ENCODE results near the gene ZFYVE21.
"Not testable (repeated sequence)": the region's sequence is repeated elsewhere in the genome, so short reads cannot be mapped to it uniquely, and the experiment has no call there.

Gene ZFYVE21

GRCh38 chr14:103685276-103686211 lies 30.1 kb upstream of the ZFYVE21 start:
- DNase-seq (ENCODE audit: low read depth), result no peak
- TF ChIP-seq CTCF (conservative IDR thresholded peaks at IDR 0.05; ENCODE audit: low read depth, low read length), result no peak
- H3K4me3 ChIP-seq (ENCODE audit: low read length), result no peak overlapping the region

- no peak overlapping the region for H3K4me3 ChIP-seq (ENCODE audit: low read length)
- TF ChIP-seq CTCF (conservative IDR thresholded peaks at IDR 0.05; ENCODE audit: low read depth, low read length), result no peak
- DNase-seq (ENCODE audit: low read depth), result peak; percentile 53
Observed at GRCh38 chr14:103686831-103687485, 28.7 kb upstream of the ZFYVE21 start.

- H3K4me3 ChIP-seq (ENCODE audit: low read length), result no peak overlapping the region
- DNase-seq (ENCODE audit: low read depth), result no peak
- TF ChIP-seq CTCF (conservative IDR thresholded peaks at IDR 0.05; ENCODE audit: low read depth, low read length), result no peak
Observed at GRCh38 chr14:103687712-103688111, 27.9 kb upstream of the ZFYVE21 start.

GRCh38 chr14:103688441-103688840 lies 27.2 kb upstream of the ZFYVE21 start:
- DNase-seq (ENCODE audit: low read depth), result no peak
- TF ChIP-seq CTCF (conservative IDR thresholded peaks at IDR 0.05; ENCODE audit: low read depth, low read length), result no peak

GRCh38 chr14:103688906-103689902 lies 26.4 kb upstream of the ZFYVE21 start:
- no peak for TF ChIP-seq CTCF (conservative IDR thresholded peaks at IDR 0.05; ENCODE audit: low read depth, low read length)
- DNase-seq (ENCODE audit: low read depth), result peak; percentile 43
- H3K4me3 ChIP-seq (ENCODE audit: low read length), result no peak overlapping the region

More at GRCh38 chr14:103688441-103688840, 27.2 kb upstream of the ZFYVE21 start:
- H3K4me3 ChIP-seq (ENCODE audit: low read length), result no peak overlapping the region

GRCh38 chr14:103690332-103690731 lies 25.3 kb upstream of the ZFYVE21 start:
- H3K4me3 ChIP-seq (ENCODE audit: low read length), result no peak overlapping the region
- DNase-seq (ENCODE audit: low read depth), result no peak
- no peak for TF ChIP-seq CTCF (conservative IDR thresholded peaks at IDR 0.05; ENCODE audit: low read depth, low read length)

- DNase-seq (ENCODE audit: low read depth); H3K4me3 ChIP-seq (ENCODE audit: low read length): not testable (repeated sequence)
Observed at GRCh38 chr14:103691655-103692054, 24.0 kb upstream of the ZFYVE21 start.
